ENCODE results near the gene CLDN8.

CLDN8 gene

GRCh38 chr21:30200000-30200399 is 15.9 kb downstream of the CLDN8 start:
- DNase-seq = no peak

- DNase-seq = peak; percentile 39
Observed at GRCh38 chr21:30194701-30195299, 21.1 kb downstream of the CLDN8 start.

GRCh38 chr21:30193201-30193600 is 22.7 kb downstream of the CLDN8 start:
- no peak for DNase-seq

GRCh38 chr21:30190554-30190953 is 25.3 kb downstream of the CLDN8 start:
- DNase-seq = no peak

GRCh38 chr21:30189773-30190172 is 26.1 kb downstream of the CLDN8 start:
- no peak for DNase-seq

GRCh38 chr21:30186242-30186641 is 29.7 kb downstream of the CLDN8 start:
- no peak for DNase-seq

- no peak for DNase-seq
Observed at GRCh38 chr21:30168086-30168485, 47.8 kb downstream of the CLDN8 start.

GRCh38 chr21:30166705-30167104 is 49.2 kb downstream of the CLDN8 start, which contains the start of gene CLDN17:
Gene CLDN17 (minus strand): TSS chr21:30166805. CDS start chr21:30166617, 188 bp downstream.
- DNase-seq = no peak

GRCh38 chr21:30166171-30166570 is 49.7 kb downstream of the CLDN8 start:
- DNase-seq = no peak

GRCh38 chr21:30164796-30165195 is 51.1 kb downstream of the CLDN8 start:
- no peak for DNase-seq

All from RPMI8226 (cell line).